HG03108 (cell line): ENCODE data around the gene STC2.

Experiments used
- ATAC-seq: cut with Tn5 transposase; IDR thresholded peaks from one replicate; pipeline ENCODE4 v1.9.1; 2021; ENCODE audit warnings: moderate library complexity; ENCODE audit not compliant: unreplicated experiment

The STC2 gene

DNA sequence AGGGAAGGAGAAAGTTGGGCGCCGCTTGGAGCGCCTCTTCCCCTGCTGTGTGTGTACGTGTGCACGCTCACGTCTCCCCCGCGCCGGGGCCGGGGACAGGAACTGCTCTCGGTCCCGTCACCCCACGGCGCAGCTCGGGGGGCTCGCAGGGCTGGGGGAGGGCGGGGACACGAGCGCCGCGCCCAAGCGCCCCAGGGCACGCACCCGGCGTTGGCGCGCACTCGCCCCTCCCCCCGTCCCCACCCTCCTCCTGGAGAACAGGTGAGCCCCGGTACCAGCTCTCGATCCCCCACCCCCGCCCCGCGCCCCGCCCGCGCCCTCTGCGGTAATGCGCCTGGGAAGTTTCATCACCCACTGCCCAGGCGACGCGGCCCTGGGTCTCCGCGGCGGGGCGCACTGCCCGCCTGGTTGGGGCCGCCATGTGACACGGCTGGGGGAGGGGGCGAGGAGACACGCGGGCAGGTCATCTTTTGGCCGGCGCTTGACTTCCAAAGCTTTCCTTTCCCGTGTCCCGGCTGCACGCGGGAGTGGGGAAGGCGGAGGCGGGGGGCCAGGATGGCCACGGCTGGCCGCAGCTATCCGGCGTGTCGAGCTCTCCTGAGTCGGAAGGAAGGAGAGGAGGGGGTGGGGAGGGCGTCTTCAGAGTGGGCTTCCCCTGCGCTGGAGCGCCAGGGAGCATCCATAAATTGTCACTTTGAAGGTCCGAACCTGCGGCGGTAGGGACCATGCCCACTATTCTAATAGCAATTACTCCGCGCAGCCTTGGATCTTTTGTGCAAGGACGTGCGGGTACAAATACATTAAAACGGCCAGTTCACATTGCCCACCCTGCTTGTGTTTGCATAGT is 1.5 kb upstream of the STC2 start:
- peak; percentile 30 for ATAC-seq

DNA sequence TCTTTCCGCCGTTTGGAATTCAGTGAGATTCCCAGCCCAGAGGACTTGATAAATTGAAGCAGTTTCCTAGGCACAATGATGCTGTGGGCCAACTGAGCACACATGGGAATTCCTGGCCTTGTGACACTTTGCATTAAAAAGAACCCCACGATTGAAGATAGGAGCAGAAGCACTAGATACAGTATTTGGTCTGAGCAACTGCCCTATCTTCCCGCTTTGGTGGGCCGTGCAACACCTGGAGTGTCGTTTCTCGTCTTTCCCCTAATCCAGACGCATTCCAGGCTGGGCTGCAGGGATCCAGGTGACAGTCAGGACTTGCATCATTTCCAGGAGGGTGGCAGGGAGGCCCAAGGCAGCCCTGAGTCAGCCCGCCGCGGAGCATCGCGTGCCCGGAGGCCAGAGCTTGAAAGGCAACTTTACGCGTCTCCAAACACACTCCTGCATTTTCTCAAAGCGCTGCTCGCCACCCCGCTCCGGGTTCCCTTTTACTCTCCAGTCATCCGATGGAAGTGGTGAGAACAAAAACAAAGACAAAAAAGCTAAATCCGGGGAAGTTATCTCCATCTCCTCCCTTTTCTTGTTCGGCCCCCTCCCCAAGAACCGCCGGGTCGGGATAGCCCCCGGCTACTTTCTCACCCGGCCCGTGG is 753 bp upstream of the STC2 start:
- no peak for ATAC-seq

DNA sequence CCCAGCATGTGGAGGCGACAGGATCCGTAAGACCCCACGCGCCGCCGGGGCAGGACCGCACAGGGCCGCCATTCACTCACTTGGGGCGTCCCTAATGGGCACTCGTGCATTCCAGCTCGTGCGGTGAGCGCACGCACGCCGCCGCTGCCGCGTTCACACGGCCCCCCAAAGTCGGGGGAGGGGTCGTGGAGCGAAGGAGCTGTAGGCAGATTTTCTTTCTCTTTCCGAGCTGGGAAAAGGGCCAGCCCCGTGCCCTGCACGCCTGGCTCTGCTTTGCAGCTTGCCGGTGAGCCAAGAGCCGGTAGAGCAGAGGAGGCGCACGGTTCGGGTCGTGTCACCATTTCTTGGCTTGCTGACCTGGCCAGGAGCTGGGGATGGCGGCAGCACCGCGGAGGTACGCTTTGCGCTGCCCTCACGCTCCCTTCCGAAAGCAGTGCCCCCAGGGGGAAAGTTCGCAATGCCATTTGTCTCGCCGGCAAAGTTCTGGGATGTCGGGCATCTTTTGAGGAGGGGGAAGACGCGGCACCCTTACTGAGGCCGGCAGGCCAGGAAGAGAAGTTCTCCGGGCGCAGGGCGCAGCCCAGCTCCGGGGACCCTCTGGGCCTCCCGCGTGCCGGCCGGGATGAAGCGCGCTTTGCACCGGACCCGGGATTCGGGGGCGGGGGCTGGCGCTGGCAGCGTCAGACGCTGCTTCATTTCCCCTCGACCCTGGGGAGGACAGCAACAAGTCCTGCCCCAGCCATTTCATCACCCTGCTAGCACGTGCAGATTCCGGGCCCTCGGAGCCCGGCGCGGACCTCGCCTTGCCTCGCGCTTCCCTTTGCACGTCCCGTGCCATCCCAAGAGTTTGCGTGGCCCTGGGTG is 898 bp downstream of the STC2 start:
- no peak for ATAC-seq

DNA sequence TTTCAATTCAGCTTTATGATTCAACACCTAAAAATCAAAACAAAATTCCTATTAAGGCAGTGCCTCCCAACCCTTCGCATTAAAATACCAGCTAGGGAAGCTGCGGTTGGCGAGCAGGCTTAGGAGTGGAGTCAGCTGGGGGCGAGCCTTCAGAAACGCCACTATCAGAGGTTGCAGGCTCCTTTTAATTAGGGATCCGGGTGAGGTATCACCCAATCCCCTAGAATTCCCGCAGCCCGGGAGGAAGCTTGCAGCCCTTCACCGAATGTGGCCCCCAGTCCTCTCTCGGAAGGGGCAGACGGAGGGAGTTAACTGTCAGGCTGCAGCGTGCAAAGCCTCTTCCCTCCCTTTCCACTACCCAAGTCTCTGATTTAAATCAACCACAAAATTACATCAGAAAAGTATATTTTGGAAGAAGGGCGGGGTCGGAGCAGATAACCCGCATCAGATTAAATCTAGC is 1.7 kb downstream of the STC2 start:
- ATAC-seq: no peak

DNA sequence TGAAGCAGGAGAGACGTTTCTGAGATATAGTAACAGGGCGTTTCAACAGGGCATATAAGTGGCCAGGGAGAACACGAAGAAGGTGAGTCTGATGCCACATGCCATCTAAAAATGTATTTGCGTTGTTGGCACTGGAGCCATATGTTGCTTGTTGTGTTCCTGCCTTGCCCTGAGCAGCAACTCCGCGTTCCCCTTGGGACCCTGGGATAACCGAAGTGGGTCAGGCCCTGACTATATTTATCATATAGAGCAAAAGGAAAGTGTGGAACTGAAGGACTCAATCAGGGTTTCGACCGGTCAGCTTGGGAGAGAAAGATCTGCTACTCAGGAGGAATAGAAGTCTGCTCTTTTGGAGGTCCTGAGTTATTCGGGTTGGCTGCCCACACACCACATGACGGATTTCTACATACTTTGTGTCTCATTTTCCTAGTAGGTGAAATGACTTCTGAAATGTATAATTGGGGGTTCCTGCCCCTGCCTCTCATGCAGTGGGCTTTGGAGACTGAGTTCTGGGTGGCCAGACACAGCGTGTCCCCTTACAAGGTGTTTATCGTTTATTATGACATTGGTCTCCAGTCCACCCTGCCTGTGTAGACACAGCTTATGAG is 3.0 kb downstream of the STC2 start:
- ATAC-seq: no peak

DNA sequence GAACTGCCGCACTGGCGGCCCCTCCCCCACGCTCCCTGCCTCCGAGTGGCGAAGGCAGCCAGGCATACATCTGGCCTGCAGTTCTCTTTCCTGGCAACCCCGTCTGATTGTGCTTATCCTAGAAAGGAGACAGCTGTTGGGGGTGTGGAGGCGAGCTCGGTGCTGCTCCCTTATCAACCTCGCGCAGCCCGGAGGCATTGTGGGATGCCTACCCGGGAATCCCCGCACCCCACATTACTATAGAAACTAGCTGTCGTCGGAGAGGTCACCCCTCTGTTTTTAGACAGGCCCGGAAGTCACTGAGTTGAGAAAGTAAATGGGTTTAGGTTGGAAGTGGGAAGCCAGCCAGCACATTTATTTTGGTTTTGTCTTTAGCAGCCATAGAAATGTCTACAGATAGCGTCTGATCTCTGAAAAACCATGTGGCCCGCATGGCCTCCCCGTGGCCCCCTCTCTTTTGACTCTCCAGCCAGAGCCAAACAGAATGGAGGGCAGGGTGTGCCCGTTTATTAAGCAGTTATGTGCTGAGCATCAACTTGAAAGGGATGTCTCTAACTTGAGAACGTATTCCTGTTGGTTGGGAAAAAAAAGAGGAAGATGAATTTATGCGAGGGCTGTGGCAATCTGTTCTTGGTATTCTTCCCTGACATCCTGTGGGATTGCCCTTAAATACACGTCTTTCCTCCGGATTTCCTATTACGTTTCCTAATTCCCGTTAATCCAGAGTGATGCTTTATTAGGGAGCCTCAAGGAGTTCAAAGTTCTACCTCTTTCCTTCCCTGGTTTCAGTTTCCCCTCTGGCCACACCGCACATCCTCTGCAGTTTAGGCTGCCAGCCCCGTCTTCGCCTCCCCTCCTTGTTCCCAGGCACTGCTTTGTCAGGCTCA is 3.9 kb downstream of the STC2 start:
- no peak for ATAC-seq

DNA sequence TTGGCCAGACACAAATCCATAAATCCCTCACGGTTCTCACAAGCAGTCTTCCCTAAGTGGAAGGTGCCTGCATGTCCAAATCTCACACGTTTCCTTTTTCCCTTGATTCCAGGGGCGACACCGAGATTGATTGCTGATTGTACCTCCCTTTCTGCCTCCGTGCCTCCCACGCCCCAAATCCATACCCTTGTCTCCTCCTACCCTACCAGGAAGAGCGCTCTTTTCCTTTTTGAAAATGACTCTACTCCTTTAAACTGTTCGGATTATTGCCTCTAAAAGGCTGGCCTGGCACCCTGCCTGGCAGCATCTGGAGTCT is 4.5 kb downstream of the STC2 start:
- no peak for ATAC-seq

DNA sequence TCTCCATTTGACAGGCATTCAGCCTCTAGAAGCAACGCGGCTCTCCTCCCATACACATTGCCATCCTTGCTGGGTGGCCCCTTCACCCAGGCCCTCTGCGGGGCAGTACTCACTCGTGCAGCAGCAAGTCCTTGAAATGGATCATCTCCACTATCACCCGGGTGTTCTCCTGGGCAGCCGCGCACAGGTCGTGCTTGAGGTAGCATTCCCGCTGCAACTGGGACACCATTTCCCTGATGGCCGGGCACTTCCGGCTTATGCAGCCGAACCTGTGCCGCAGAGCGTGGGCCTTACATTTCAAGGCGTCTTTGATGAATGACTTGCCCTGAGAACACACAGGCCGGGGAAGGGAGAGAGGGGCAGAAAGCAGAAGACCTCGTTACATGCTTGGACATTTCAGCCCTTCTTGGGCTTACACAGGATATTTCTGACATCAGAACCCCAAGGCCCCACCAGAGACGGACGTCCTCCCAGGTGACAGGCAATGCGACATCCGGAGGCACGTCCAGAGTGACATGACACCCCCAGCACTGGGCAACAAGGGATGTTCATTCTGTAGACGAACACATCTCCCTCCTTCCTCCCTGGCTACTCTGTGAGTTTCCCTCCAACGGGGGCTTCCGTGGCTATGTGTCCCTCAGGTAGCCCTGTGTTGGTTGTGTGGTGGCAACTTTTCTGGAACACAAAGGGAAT is 5.0 kb downstream of the STC2 start:
- no peak for ATAC-seq

DNA sequence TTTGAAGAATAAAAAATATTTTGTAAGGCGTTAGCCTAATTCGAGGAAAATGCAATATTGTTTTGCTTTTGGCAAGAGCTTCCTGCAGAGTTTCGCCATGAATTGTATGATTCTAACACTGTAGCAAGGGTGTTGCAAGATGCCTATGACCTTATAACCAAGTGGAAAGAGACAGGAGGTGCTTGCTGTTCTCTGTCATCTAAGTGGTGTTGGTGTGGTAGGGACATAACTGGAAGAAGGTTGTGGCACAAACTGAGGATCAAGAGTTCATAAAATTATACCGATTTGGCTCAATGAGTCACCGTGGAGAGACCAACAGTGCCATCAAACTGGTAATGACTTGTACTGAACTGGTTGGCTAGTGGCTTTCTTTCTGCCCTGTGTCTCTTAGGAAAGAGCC is 6.3 kb downstream of the STC2 start:
- ATAC-seq: no peak

DNA sequence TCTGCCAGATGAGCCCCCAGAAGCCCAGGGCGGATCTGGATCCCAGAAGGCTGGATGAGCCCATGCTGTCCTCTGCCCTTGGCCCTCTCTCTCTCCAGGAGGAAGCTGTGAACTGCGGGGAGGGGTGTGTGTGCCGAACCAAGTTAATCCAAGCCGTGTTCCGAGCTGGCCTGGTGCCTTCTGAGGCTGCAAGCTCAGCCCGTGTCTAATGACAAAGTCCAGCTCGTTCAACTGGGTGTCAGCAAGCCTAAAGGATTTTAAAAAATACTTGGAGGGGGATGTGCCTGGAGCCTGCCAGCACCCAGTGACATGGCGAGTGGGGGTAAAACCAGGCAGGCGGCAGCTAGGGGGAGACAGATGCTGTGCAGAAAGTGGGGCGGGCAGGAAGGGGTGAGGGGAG is 8.0 kb downstream of the STC2 start:
- no peak for ATAC-seq

DNA sequence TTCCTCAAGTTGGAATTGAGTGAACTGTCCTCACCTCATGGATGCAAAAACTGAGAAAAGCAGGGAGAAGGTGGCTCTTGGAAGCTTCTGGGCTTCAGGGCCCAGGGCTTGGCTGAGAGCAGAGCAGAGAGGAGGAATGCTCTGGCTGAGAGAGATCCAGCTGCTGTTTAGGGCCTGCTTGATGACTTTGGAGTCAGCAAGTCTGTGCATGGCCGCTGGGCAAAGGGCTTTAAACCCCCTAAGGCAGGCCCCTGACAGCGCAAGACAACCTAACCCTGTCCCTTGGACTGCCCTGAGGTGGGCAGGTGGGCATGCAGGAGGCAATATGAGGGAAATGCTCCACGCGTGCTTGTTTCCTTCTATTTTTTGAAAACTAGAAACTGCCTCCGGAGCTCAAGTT is 8.6 kb downstream of the STC2 start:
- ATAC-seq: no peak

DNA sequence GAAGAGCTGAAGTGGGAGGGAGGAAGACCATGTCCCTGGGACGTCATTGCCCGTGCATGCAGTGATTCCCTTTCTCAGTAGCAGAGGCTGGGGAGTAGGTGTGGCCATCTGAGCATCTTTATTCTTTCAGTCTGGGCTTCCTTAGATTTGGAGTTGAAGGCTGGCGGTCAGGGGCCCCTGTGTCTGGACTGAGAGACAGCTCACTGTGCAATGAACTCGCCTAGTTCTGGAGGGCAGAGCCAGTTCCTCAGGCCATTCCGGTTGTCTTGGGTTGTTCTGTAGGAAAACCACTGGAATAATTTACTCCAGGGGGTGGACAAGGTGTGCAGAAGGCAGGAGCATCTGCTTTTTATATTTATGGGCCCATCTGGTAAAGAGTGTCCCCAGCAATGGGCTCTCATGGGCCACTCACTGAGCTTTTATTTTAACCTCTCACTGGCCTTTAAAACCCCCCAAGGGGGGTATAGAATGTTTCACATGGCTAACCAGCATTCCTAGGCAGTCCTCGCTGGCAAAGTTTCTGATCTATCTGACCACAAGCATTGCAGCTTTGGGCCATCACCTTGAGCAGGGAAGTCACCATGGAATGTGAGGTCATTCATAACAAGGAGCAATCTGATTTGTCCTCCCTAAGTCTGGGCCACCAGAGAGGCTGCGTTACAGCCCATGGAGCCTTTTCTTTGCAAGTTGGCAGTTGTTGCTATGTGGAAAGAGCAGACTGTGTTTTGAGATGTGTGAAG is 9.2 kb downstream of the STC2 start:
- ATAC-seq: no peak

DNA sequence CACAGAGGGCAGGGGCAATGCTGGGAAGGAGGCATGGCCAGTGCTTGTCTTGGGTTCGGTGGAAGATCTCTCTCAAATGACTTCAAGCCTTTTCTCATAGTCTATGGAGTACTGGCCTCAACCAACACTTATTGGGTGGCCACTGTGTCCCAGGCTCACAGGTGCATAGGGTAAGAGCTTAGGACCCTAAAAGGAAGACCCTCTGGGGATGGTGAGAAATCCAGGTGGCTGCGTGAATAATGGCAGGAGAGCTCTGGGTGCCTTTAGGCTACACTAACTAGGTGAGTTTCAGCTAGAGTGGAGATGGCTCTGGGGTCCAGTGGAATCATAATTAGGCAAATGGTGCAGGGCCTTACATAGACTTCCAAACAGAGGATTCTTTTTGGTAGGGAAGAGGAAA is 9.9 kb downstream of the STC2 start:
- ATAC-seq: no peak

DNA sequence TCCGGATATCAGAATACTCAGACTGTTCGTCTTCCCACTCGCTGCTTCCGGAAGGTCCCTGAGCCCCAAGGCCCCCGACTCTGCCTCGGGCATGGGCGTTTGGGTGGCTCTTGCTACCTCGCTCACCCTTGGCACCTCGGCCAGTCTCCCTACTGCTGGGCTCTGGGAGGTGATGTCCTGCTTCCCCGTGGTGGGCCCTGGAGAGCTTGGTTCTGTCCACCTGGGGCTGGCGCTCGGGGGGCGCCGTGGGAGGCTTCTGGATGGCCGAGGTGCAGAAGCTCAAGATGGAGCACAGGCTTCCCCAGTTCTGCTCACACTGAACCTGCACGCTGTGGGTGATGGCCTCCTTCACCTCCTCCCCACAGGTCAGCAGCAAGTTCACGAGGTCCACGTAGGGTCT is 10.4 kb downstream of the STC2 start:
- no peak for ATAC-seq

DNA sequence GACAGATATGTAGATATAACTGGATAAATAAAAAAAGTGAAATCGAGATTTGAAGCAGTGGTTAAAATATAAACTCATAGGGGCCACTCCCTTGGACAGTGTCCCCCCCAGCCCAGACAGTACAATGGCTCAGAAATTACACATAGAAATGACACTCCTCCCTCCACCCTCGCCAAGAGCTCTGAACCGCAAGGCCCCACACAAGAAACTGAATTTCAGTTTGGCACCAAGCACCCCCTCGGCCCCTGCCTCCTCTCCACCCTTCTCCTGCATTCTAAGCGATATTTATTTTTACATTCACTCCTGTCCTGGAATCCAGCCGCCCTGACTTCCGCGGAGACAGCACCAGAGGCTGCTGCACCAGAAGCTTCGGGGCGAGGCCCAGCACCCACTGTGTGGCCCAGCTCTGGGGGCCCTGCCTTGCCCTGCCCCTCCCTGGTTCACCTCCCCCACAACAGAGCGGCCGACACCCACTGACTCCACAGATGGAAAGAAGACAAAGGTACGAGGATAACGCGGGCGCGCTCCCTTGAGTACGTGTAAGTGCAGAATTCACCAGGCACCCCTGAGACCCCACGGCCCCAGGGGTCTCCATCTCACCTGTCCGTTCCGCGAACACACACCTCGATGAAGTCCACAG is 11.0 kb downstream of the STC2 start:
- ATAC-seq: no peak

DNA sequence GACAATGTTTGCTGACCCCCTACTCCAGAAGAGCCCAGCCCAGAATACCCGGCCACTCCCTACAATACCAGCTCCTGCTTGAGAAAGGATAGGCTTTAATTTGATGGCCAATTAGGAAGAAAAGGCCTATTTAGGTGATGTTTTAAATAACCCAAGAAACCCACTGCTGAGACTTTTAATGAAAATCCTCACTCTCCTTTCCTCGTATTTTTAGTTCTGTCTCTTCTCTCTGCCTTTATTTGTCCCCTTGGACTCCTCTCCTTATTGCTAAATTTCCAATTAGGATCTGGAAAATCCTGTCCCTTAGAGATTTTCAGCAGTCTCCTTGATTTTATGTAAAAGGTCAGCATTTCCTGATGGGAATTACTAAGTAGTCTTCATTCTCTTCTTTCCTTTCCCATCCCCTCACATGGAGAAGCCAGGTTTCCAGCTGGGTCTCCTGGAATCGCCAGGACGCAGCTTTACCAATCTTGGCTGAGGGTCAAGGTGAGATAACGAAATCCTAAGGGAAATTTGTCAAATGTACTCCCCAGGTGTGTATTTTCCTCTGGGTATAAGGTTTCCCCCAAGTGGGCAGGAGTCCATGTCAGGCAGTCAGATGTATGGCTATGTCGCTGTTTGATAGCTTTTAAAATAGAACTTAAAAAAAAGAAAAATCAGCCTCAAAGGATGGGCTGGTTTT is 11.7 kb downstream of the STC2 start:
- ATAC-seq: no peak

DNA sequence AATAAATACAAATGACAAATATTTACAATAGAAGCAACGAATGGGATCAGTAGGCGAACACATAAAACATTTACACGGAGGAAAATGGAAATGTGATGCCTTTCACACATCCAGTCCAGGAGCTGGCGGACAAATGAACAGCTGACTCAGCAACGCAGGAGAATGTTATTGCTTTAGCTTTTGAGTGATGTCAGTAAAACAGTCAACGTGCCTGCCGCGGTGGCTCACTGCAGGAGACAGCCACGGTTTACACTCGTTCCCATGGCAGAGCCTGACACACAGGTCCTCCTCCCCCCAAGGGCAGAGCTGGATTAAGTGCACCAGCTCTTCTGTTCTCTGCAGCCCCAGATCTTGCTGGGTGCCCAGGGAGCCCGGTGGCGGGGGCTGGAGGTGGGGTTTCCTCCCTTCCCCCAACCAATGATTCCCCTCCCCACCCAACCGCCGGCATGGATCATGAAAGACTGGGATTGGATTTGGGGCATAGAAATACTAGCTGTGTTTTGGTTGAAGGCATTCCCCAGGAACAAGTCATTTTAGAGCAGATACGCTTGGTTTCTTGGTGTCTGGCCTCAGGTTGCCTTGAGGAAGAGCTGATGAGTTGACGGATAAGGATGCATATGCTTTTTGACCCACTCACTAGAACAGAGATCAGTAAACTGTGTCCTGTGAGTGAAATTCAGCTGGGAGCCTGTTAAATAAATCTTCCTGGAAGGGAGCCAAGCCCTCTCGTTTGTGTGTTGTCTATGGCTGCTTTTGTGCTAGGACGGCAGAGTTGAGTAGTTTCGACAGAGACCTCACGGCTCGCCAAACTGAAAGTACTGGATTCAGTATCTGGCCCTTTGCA is 12.5 kb downstream of the STC2 start:
- ATAC-seq: no peak
